COLO668 (cell line): ENCODE measurements around the gene ZFYVE19.
A peak's percentile ranks its signal among the peaks of the same experiment; 100 is the strongest.
"Not testable (repeated sequence)": the region's sequence is repeated elsewhere in the genome, so short reads cannot be mapped to it uniquely, and the experiment has no call there.

Source experiments
- DNase-seq: peaks from one replicate; lab custom pipeline; 2025; ENCODE audit not compliant: unreplicated experiment; lab: John Stamatoyannopoulos, UW

The ZFYVE19 gene

GRCh38 chr15:40845511-40846284 lies 38.8 kb downstream of the ZFYVE19 start:
- peak; percentile 89 for DNase-seq

- DNase-seq, result no peak
These were observed 39.9 kb downstream of the ZFYVE19 start for GRCh38 chr15:40846841-40847222.

GRCh38 chr15:40847223-40847961 lies 40.5 kb downstream of the ZFYVE19 start:
- peak; percentile 73 for DNase-seq

- DNase-seq, result no peak
These were observed 43.8 kb downstream of the ZFYVE19 start for GRCh38 chr15:40850576-40851112.

- no peak for DNase-seq
These were observed 45.6 kb downstream of the ZFYVE19 start for GRCh38 chr15:40852529-40852928.

- DNase-seq, result no peak
These were observed 46.5 kb downstream of the ZFYVE19 start for GRCh38 chr15:40853241-40853890.

- DNase-seq, result no peak
These were observed 47.3 kb downstream of the ZFYVE19 start for GRCh38 chr15:40854161-40854560.

- DNase-seq, result no peak
These were observed 48.9 kb downstream of the ZFYVE19 start for GRCh38 chr15:40855706-40856234.

- DNase-seq, result no peak
These were observed 49.9 kb downstream of the ZFYVE19 start for GRCh38 chr15:40856746-40857145.

GRCh38 chr15:40857601-40858341 lies 50.9 kb downstream of the ZFYVE19 start:
- peak; percentile 71 for DNase-seq

- no peak for DNase-seq
These were observed 51.8 kb downstream of the ZFYVE19 start for GRCh38 chr15:40858706-40859105.

- DNase-seq, result peak; percentile 83
These were observed 52.4 kb downstream of the ZFYVE19 start for GRCh38 chr15:40859206-40859851.

- DNase-seq, result not testable (repeated sequence)
These were observed 54.3 kb downstream of the ZFYVE19 start for GRCh38 chr15:40861147-40861546.

GRCh38 chr15:40863660-40864270 lies 56.9 kb downstream of the ZFYVE19 start:
- DNase-seq, result no peak
